Adrenal gland (tissue), 5 donors: Measurements from ENCODE around the gene ERBB4.

ENCODE experiments used
- CTCF ChIP-seq, 6 experiments: fragments of 450-650 bp in 4 of 6; fragments of 200-600 bp in 2 of 6; sonication (generic) in 1 of 6; IDR thresholded peaks; 1 replicate in 5 of 6; 2 replicates in 1 of 6; pipeline versions ENCODE4 v1.5.1 to v1.8.0; 2016 to 2021; ENCODE audit warnings: antibody characterized with exemption in 6 of 6, mild to moderate bottlenecking in 2 of 6, moderate library complexity in 1 of 6
- POLR2A ChIP-seq, 2 donors: fragments of 450-650 bp; IDR thresholded peaks; one replicate each; pipeline ENCODE4 v1.6.1; 2017; ENCODE audit warnings: antibody characterized with exemption in 2 of 2, mild to moderate bottlenecking in 2 of 2, moderate library complexity in 1 of 2
- donor health status: DM: no; HTN: no; CAD: no.

GRCh38 chr2:212271583-212271982 is 267.0 kb downstream of the ERBB4 start:
- no peak for TF ChIP-seq CTCF (IDR thresholded peaks at IDR 0.05)
- no peak for TF ChIP-seq POLR2A (IDR thresholded peaks at IDR 0.05)
